GM21423 (cell line): ENCODE results near the gene MTX2.
A peak's percentile ranks its signal among the peaks of the same experiment; 100 is the strongest.

Source experiments
- ATAC-seq: cut with Tn5 transposase; IDR thresholded peaks from one replicate; pipeline ENCODE4 v1.9.1; 2021; ENCODE audit warnings: mild to moderate bottlenecking, moderate library complexity; ENCODE audit not compliant: unreplicated experiment

MTX2 gene

DNA sequence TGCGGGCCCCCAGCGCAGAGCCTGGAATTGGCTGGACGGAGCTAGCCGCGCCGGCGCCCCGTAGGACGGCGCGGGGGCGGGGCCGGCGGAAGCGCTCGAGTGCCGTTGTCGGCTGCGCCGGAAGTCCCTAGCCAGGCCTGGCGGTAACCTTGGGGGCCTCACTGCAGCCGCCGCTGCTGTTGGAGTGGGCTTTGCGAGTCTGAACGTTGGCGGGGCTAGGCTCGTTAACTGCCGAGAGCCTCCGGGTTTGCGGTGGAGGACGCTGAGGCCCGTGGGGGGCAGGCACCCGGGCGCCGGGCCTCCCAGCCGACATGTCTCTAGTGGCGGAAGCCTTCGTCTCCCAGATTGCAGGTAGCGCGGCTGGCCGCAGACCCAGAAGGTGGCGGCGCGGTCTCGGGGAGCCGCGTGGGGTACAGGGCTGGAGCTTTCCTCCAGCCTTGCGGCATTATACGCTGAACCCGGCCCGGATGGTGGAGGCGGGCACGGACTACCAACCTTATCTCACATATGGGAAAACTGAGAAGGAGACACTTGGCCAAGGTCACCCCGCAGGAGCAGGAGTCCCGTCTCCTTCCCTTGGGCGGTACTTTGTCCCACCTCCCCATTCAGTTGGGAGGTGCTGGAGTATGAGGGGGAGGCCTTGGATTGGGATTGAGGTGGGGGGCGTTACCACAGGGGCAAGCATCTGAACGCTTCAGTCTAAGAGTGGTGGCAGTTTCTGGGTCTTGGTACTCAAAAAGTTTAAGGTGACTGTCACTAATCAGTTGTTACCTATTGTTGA is at the start of gene MTX2:
MTX2 (plus strand) TSS at position 124 of the 781 bp plus-strand sequence; CDS start at position 312, 188 bp downstream.
- peak; percentile 98 for ATAC-seq

DNA sequence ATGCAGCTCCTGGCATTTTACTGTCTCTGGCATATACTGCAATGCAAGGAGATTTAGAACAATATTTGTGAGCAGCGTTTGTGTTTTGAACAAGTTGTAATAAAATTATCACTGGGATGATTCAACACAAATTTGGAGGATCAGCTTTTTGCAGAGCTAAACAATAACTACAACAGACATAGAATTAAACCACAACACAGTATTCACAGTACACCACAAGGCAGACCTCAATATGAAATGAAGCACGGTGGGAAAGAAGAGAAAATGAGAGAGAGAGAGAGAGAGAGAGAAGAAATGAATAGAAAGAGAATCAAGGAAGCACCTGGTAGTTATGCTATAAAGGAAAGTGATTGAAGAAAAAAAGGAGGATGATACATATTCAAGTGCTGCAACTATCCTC is 41.4 kb upstream of the MTX2 start:
- ATAC-seq = no peak

DNA sequence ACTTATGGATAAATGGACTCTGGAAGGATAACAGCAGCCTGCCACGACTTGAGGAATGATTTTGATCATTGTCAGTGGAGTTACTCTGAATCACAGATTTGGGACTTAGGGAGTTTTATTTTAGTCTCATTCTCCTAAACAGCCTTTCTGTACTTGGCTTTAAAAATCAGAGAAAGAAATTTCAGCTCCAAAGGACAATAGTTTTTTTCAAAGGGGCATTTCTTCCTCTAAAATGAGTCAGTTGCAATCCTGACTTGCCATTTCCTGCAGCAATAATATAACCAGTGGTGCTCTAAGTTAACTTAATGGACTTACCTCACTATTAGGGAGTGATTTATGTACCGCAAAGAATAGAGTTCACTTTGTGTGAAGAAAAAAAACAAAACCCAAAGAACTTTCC is 35.1 kb upstream of the MTX2 start:
- no peak for ATAC-seq

DNA sequence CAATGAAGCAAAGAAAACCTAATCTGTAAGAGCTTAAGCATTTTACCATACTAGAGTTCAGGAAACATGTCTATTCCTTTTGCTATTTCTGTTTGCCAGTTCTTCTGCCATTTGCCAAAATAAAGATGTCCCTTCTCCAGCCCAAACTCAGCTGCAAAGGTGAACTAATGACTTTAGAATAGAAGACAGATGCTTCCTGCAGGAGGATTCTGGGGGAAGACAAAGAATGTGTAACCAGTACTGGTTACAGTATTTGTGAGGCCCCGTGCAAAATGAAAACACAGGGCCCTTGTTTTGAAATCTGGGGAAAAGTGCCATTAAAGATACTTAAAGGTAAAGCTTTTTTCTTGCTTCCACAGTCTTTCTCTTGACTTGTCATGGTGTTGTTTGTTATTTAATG is 34.3 kb upstream of the MTX2 start:
- no peak for ATAC-seq

DNA sequence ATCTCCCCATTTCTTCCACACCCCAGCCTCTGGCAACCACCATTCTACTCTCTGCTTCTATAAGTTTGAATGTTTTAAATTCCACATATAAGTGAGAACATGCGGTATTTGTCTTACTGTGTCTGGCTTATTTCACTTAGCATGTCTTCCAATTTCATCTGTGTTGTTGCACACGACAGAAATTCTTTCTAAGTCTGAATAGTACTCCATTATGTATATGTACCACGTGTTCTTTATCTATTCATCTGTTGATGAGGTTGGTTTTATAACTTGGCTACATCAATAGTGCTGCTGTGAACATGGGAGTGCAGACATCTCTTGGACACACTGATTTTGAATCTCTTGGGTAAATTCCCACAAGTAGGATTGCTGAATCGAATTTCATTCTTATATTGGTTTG is 31.8 kb upstream of the MTX2 start:
- no peak for ATAC-seq

DNA sequence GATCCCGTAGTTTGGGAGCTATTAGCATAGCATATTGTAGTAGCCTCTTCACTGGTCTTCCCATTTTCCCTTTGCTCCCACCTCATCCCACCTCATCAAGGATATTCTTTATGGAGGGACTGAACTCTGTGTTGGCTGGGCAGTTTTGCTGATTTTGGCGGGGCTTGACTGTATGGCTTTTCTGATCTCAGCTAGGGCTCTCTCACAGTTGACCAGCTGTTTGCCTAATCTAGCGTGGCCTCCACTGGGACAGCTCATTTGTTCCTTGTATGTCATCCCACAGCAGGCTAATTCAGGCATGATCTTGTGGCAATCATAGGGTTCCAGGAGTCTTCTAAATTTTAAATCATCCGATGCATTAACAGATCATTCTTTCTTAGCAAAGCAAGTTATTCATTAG is 30.2 kb upstream of the MTX2 start:
- ATAC-seq = no peak

DNA sequence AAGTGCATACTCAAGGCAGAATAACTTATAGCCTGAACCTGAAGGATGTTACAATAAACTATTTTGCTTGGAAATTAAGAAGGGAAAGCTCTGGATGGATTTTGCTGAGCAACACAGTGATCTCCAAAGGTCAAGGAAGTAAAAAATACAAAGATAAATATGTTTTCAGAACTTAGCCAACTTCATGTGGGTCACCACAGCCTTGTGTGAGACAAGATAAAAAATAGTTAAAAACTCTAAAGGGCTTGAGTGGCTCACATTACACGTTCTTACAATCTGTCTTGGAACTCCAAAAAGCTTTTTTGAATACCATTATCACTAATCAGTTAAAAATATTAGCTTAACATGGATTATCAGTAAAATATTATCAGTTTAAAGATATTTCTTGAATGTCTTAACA is 28.9 kb upstream of the MTX2 start:
- no peak for ATAC-seq

DNA sequence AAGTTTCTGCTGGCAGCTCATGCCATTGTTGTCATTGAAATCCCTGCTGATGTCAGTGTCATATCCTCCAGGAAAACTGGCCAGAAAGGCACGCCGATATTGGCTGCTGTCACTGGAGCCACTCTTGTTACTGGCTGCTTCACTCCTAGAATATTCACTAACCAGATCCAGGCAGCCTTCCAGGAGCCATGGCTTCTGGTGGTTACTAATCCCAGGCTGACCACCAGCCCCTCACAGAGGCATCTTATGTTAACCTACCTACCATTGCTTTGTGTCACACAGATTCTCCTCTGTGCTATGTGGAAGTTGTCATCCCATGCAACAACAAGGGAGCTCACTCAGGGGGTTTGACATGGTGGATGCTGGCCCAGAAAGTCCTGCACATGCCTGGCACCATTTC is 27.0 kb upstream of the MTX2 start:
- ATAC-seq = no peak

DNA sequence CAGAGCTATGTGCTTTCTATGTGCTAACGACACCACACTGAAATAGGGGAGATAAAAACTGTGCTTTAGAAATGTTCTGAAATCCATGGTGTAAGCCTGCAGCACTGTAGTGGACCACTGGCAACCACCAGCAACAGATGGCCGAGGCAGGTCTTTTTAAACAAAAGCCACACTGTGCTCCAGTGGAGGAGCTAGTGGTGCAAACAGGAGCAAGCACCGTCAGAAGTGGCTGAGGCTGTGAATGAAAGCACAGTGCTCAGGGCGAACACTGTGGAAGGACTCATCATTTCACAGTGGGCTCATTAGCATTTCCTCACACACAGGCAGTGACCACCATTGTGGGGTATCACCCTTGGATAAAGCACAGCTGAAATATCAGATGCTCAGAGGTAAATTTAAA is 22.9 kb upstream of the MTX2 start:
- no peak for ATAC-seq

DNA sequence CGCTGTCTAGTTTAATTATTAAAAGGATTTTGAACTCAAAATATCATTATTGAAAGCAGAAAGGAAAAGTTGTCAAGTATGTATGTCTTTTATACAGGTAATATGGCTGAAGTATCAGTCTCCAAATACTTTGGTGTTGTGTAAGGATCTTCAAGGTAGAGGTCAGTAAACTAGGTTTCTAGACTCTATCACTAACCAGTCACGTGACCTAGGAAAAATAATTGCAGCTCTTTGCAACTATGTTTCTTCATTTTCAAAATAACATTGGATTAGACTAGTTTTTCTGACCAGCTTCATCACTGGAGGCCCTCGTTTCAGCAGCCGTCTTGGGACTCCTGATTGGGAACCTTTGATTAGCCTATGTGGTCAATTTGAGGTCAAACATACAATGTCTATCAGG is 21.4 kb upstream of the MTX2 start:
- no peak for ATAC-seq

DNA sequence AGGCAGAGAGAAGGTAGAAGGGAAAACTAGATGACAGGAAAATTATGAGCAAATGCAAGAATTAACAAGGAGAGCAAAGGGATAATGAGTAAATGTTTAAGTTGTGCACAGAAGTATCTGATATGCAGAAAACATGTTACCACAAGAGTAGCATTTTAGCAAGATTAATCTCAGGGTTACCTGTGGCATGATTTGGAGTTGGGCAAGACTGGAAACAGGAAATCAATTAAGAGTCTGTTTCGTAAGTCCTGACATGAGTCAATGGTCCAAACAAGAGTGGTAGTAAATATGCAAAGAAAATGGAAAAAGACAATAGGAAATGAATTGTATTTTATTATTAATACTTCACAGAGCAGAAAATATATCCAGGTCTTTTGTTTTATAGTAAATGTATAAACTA is 17.3 kb upstream of the MTX2 start:
- ATAC-seq = no peak

DNA sequence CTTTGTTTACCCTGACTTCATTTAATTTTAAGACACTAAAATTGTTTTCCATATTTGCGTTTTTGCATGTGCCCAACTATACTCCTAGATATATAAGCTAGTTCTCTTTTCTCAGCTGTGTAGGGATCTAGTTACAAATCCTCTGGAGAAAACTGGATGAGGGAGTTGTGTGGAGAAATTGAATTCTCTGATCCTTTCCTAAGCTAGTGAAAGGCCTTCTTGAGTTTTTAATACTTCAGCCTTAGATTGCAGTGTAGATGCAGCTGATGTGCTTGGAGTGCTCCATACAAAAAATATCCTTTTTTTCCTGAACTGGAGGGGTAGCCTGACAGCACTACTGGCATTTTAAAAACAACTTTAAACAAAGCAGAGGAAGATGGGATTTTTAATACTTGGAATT is 8.6 kb upstream of the MTX2 start:
- no peak for ATAC-seq

DNA sequence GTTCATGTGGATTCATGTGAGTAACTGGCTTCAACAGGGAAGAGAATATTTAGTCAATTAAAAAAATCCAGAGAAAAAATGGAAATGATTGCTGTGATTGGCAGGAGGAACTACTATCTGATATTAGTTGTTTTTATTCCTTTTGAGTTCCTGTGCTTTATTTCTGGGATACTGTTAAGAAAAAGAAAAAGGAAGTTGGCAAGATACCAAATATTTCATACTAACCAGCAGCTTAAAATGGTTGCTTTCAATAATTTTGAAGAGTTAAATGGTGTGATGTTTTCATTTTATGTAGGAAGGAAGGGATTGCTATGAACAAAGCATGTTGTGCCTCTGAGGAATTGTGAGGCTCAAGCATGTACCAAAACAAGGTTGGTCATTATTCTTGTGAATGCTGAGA is 8.1 kb upstream of the MTX2 start:
- ATAC-seq = no peak

DNA sequence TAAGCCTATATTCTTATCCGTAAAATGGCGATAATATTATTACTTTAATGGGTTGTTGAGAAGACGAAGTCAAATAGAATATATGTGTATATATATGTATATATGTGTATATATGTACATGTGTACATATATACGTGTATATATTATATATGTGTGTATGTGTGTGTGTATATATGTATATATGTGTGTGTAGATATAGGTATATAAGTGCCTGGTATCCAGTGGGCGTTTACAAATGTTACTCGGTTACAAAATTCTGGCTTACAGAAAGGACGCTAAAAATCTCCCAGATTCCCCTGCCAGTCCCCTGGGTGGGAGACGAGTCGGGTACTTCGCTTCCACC is 295 bp upstream of the MTX2 start:
- ATAC-seq = no peak

DNA sequence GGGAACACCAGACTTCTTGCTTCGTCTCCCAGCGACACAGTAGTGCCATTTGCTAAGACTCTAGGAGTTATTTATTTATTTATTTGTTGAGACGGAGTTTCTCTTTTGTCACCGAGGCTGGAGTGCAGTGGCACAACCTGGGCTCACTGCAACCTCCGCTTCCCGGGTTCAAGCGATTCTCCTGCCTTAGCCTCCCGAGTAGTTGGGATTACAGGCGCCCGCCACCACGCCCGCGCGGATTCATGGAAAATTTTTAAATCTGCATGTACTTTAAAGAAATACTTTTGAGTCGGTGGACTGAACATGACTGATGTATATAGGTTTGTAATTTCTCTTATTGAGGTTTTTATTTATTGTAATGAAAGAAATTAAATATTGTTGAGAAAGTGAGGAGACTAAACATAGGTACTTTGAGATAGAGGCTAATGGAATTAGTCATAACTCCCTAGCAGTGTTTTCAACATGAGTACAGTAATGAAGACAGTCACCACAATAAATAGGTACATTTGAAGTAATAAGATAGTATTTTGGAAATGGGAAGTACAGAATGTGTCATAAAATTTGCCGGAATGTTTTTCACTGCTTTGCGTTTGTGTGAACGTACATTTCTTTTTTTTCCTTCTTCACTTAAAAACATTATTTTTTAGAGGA is 983 bp downstream of the MTX2 start:
- ATAC-seq = no peak

DNA sequence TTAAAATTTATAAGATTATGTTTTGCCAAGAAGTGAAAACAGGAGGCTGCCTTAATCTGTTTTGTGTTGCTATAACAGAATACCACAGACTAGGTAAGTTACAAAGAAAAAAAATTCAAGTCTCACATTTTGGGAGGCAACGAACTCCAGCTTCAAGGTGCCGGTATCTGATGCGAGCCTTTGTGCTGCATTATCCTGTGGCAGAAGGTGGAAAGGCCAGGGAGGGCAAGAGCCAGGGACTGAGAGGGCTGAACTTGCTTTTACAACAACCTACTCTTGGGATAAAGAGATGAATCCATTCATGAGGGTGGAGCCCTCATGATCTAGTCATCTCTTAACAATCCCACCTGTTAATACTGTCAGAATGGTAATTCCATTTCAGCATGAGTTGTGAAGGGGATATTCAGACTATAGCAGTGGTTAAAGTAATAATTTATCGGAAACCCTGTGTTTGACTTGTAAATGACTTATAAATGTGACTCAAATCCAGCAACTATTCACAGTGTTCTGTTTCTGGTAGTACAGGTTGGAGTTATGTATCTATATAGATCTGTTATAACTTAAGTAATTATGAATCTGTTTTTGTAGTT is 3.7 kb downstream of the MTX2 start:
- ATAC-seq = no peak

DNA sequence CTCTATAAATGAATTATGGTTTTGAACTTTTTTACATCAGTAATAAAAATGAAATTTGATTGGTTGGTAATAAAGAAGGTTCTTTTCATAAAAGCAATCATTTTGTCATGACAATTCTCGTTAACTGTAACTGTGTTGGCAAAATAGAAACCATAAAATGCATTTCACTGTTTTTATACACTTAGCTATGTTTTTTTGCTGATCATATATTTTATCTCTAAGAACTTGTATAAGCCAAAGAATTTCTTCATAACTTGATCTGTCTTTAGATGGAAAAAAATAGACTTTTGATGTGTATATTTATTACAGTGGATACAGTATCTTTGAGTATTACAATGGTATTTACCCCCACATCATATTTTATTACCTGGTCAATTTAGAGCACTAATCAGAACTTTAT is 9.7 kb downstream of the MTX2 start:
- no peak for ATAC-seq

DNA sequence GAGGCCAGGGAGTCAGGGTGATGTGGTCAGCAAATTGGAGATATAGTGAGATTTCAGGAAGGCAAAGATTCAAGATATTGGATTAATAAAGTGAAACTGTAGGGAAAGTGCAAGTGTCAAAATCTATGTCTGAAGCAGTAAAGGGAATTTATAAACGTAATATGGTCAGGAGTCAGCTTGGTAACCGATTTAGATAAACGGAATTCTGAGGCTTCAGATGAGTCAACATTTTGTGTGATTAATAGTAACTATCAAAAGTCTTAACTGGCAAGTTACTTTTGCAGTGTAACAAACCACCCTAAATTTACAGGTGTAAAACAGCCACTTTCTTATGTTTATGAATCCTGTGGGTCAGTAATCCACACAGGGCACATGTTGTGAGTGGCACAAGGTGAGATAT is 10.9 kb downstream of the MTX2 start:
- no peak for ATAC-seq

DNA sequence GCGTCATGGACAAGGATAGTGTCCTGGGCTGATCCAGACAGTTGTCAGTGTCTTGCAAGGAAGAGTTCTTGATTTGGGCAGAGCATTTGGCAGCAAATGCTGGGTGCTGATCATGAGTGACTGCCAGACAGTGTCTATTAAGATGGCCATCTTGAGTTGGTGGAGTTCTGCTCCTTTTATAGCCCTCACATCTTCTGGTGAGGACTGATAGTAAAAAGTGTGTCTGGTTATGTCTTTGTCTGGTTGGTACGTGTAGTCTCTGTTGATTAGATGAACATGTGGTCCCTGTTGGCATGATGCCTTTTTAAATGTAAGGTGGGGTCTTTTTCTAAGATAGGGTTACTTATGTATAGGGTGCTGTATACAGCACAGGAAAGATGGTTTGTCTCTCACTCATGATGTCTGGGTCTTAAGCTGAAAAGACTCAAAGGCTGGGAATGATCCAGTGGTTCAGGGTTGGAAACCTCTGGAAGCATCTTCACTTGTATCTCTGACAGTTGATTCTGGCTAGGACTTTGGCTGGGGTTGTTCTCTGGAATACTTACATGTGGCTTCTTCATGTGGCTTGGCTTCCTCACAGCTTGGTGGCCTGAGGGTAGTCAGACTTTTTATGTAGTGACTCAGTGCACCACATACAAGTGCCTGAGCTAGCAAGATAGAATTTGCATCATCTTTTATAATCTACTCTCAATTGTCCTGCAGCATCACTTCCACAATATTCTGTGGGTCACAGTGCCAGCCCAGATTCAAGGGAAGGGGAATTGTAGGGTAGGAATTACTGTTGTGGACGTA is 11.8 kb downstream of the MTX2 start:
- no peak for ATAC-seq

DNA sequence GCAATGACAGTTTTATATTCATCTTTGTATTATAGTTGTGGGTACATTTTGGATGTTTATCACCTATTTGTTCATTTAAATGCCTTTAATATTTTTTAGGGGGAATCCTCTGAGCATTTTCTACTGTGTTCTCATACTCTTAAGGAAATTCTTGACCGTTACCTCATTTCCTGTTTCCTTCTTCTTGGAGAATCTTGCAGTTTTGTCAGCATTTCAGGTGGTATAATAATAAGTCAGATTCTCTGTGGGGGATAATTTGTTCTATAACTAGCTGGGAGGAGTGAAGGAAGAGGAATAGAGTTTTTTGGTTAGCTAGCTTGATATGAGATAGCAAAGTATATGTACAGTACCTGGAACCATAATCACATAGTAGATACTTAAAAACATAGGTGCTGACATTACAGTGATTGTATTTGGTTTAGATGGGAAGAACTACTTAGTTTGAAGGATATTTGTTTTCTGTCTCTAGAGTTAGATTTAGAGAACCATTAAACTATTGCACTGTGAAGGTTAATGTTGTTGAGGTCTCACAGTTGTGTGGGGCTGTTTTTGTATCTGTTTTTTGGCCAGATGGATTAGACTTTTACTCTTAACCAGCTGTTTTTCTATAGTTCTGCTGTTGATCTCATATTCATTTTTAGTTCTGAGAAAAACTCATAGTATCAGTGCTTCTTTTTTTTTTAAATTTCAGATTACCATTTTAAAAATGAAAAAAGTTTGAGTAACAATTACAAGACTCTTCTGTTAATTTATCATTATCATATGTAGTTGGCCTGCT is 14.2 kb downstream of the MTX2 start:
- ATAC-seq = no peak

DNA sequence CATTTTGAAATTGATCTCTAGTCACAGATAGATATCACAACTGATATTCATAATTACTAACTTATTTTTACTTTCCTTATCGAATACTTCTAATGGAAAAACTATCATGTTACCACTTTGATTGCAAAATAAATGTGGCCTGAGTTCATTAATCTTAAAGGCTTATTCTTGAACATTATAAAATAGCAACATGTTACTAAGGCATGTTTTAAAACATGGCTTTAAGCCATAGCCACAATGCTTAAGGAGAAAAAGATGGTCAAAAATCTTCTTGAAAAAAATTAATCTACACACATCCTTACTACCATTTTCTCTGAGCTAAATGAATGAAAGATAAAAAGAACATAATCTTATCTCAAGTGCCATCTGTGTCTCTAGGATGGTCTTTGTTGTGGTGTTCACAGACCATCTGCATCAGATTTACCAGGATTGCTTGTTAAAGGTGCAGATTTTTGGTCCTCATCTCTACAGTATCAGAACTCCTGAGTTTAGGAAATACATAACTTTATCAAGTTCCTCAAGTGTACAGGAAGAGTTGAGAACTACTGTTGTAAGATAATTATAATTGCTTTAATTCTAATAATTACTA is 15.3 kb downstream of the MTX2 start:
- no peak for ATAC-seq
